Measurements from ENCODE around the gene UNG. TPM values are rescaled to one million over a fixed set of nuclear protein-coding genes. Genes with fewer than 3 reads are reported as not detected.

UNG gene
- total and polyA plus RNA-seq, 2 experiments from 2014 or later = 90.5 to 209 TPM

DNA sequence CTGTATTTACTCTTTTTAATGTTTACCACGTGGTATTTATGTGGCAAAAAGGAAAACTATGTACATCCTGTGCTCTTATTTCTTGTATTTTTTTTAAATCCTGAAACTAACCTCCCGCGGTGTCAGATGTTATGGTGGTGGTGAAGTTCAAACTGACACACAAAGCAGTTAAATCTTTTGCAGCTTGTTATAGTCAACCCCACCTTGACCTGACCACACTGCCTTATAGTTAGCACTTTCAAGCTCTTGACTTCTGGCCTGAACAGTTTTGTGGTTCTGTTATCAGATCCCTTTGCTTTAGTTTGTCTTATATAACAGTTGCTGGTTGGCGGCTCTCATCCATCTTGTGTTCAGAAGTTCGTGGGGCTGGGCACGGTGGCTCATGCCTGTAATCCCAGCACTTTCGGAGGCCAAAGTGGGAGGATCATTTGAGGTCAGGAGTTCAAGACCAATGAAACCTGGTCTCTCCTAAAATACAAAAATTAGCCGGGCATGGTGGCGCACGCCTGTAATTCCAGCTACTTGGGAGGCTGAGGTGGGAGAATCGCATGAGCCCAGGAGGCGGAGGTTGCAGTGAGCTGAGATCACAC is 2.1 kb downstream of the UNG start:
- peaks cover 51% of the 10 kb centered on the region for H3K36me3 ChIP-seq (ENCODE audit: insufficient read depth)
- H3K9me2 ChIP-seq (ENCODE audit: insufficient read depth) = no peaks in the 10 kb centered on the region
- H3K4me2 ChIP-seq = peak overlapping the region; percentile 90
- no peaks in the 10 kb centered on the region for H3F3A ChIP-seq (replicated peaks; ENCODE audit: low read depth)
- H3K27ac ChIP-seq (ENCODE audit: low read depth) = no peak overlapping the region
- H3K9me3 Mint-ChIP-seq = no peaks in the 10 kb centered on the region
- H3K4me3 Mint-ChIP-seq = peak overlapping the region; percentile 91
- peaks cover 62% of the 10 kb centered on the region for H3K36me3 Mint-ChIP-seq (ENCODE audit: low read depth)
- peaks cover 8% of the 10 kb centered on the region for H3K27me3 Mint-ChIP-seq (ENCODE audit: insufficient read depth, low read depth, poor library complexity)
- H3K27ac Mint-ChIP-seq = no peak overlapping the region
- ATAC-seq (no peak), DNase-seq (ENCODE audit: low spot score) (no peak)
- no peaks in the 10 kb centered on the region for H3K27me3 ChIP-seq (ENCODE audit: insufficient read depth)
- peaks cover 4% of the 10 kb centered on the region; the same call in 1 of the 2 replicates for H3K4me1 ChIP-seq (ENCODE audit: insufficient read depth)
- peaks cover 35% of the 10 kb centered on the region for H4K20me1 ChIP-seq (replicated peaks; ENCODE audit: insufficient read depth)
- H3K79me2 ChIP-seq (replicated peaks; ENCODE audit: insufficient read depth) = peaks cover 29% of the 10 kb centered on the region
- TF ChIP-seq REST (IDR thresholded peaks at IDR 0.05; ENCODE audit: unreplicated experiment) = no peak
- no peak for TF ChIP-seq ZNF114 (CRISPR knock-in tag; IDR thresholded peaks at IDR 0.05)
- TF ChIP-seq CREB1 (CRISPR knock-in tag; IDR thresholded peaks at IDR 0.05; ENCODE audit: low read depth) = no peak
- H3K4me3 ChIP-seq = peak overlapping the region; percentile 95
- H2AFZ ChIP-seq = no peak overlapping the region
- peaks cover 12% of the 10 kb centered on the region for H3K4me1 Mint-ChIP-seq

DNA sequence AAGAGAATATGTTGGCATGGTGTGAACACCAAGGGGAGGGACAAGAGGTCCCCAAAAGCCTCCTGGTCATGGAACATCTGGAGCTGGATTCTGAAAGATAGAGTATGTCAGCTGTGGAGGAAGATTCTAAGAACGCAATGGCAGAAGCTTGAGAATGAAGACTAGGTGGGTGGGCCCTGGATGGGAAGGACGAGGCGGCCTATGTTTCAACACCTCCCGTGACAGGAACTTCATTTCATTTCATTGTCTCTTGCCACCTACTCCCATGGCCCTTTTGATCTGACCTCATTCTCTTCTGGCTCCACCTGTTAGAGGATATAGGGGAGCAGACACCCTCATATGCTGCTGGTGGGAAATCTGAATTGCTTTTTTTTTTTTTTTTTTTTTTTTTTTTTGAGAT is 3.3 kb downstream of the UNG start:
- Histone ChIP-seq H3K36me3 (ENCODE audit: insufficient read depth) (peaks cover 59% of the 10 kb centered on the region), H4K20me1 (replicated peaks; ENCODE audit: insufficient read depth) (peaks cover 42% of the 10 kb centered on the region), H3K27ac (ENCODE audit: low read depth) (no peak overlapping the region), H3K9me2 (ENCODE audit: insufficient read depth) (no peaks in the 10 kb centered on the region), H3K4me1 (ENCODE audit: insufficient read depth) (peaks cover 4% of the 10 kb centered on the region; the same call in 1 of the 2 replicates), H3K4me3 (no peak overlapping the region), H3F3A (replicated peaks; ENCODE audit: low read depth) (no peaks in the 10 kb centered on the region), H3K27me3 (ENCODE audit: insufficient read depth) (no peaks in the 10 kb centered on the region), H3K4me2 (no peak overlapping the region), H2AFZ (no peak overlapping the region), H3K79me2 (replicated peaks; ENCODE audit: insufficient read depth) (peaks cover 29% of the 10 kb centered on the region)
- TF ChIP-seq STAT1 (IDR thresholded peaks at IDR 0.05; ENCODE audit: unreplicated experiment) (no peak), REST (IDR thresholded peaks at IDR 0.05; ENCODE audit: unreplicated experiment) (no peak), POLR2AphosphoS5 (IDR thresholded peaks at IDR 0.05; ENCODE audit: low read depth) (no peak), ZNF331 (CRISPR knock-in tag; IDR thresholded peaks at IDR 0.05; ENCODE audit: low read depth) (no peak), JUNB (IDR thresholded peaks at IDR 0.05; ENCODE audit: unreplicated experiment) (no peak), EZH2 (IDR thresholded peaks at IDR 0.05; ENCODE audit: low read depth, unreplicated experiment) (no peak), NANOG (IDR thresholded peaks at IDR 0.05; ENCODE audit: borderline replicate concordance) (no peak)
- TF ChIP-seq, protein P1, sequence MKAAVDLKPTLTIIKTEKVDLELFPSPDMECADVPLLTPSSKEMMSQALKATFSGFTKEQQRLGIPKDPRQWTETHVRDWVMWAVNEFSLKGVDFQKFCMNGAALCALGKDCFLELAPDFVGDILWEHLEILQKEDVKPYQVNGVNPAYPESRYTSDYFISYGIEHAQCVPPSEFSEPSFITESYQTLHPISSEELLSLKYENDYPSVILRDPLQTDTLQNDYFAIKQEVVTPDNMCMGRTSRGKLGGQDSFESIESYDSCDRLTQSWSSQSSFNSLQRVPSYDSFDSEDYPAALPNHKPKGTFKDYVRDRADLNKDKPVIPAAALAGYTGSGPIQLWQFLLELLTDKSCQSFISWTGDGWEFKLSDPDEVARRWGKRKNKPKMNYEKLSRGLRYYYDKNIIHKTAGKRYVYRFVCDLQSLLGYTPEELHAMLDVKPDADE (IDR thresholded peaks at IDR 0.05) = no peak
- Mint-ChIP-seq H3K4me3 (no peak overlapping the region), H3K27me3 (ENCODE audit: insufficient read depth, low read depth, poor library complexity) (peaks cover 8% of the 10 kb centered on the region), H3K36me3 (ENCODE audit: low read depth) (peaks cover 74% of the 10 kb centered on the region), H3K27ac (no peak overlapping the region), H3K4me1 (peaks cover 12% of the 10 kb centered on the region), H3K9me3 (no peaks in the 10 kb centered on the region)
- DNase-seq (ENCODE audit: low spot score) (no peak), ATAC-seq (no peak)
